ENCODE measurements around the gene NIPAL4.

The NIPAL4 gene

GRCh38 chr5:157460921-157461792, 1.1 kb downstream of the NIPAL4 start:
- no peak for DNase-seq (ENCODE audit: low read depth, low spot score)
- ChIA-PET CTCF (interaction anchor here (0.9 to 4.8 kb wide), 9 partner anchors 10 to 282 kb away, joined by 3 to 40 read pairs (median 4); no protein-coding TSS in a partner anchor), POLR2A (no interaction called here)
- H3K4me3 ChIP-seq (ENCODE audit: low read depth, low read length), result peak overlapping the region; percentile 62
- TF ChIP-seq CTCF (IDR thresholded peaks at IDR 0.05; ENCODE audit: insufficient read depth, low read length, missing control alignments), result no peak

- H3K4me3 ChIP-seq (ENCODE audit: low read depth, low read length), result no peak overlapping the region
- no peak for TF ChIP-seq CTCF (IDR thresholded peaks at IDR 0.05; ENCODE audit: insufficient read depth, low read length, missing control alignments)
- POLR2A ChIA-PET, result no interaction called here
- no peak for DNase-seq (ENCODE audit: low read depth, low spot score)
- CTCF ChIA-PET, result interaction anchor here (1.2 to 4.8 kb wide), 9 partner anchors 9 to 280 kb away, joined by 3 to 20 read pairs (median 5); no protein-coding TSS in a partner anchor
Measured at GRCh38 chr5:157463081-157463480, 3.1 kb downstream of the NIPAL4 start.

- no peak for DNase-seq (ENCODE audit: low read depth, low spot score)
- TF ChIP-seq CTCF (IDR thresholded peaks at IDR 0.05; ENCODE audit: insufficient read depth, low read length, missing control alignments), result no peak
- ChIA-PET POLR2A (no interaction called here), CTCF (interaction anchor here (1.0 to 4.8 kb wide), 9 partner anchors 8 to 279 kb away, joined by 3 to 20 read pairs (median 5); no protein-coding TSS in a partner anchor)
- H3K4me3 ChIP-seq (ENCODE audit: low read depth, low read length), result no peak overlapping the region
Measured at GRCh38 chr5:157463621-157464518, 3.9 kb downstream of the NIPAL4 start.

GRCh38 chr5:157464519-157465171, 4.6 kb downstream of the NIPAL4 start:
- CTCF ChIA-PET, result interaction anchor here (0.6 to 4.8 kb wide), 10 partner anchors 9 to 255 kb away, joined by 3 to 20 read pairs (median 4); no protein-coding TSS in a partner anchor
- DNase-seq (ENCODE audit: low read depth, low spot score), result peak; percentile 76
- POLR2A ChIA-PET, result no interaction called here
- no peak overlapping the region for H3K4me3 ChIP-seq (ENCODE audit: low read depth, low read length)
- no peak for TF ChIP-seq CTCF (IDR thresholded peaks at IDR 0.05; ENCODE audit: insufficient read depth, low read length, missing control alignments)

GRCh38 chr5:157468293-157468965, 8.4 kb downstream of the NIPAL4 start:
- ChIA-PET POLR2A (no interaction called here), CTCF (interaction anchor here (1.1 to 13.7 kb wide), 9 partner anchors 8 to 140 kb away, joined by 3 to 272 read pairs (median 17); partner anchors contain the start of gene NIPAL4)
- H3K4me3 ChIP-seq (ENCODE audit: low read depth, low read length), result no peak overlapping the region
- TF ChIP-seq CTCF (IDR thresholded peaks at IDR 0.05; ENCODE audit: insufficient read depth, low read length, missing control alignments), result no peak
- no peak for DNase-seq (ENCODE audit: low read depth, low spot score)

Data from AG04449 (cell line).